H1 (cell line): ENCODE measurements around the gene OR2V2. TPM values are rescaled to one million over a fixed set of nuclear protein-coding genes. Genes with fewer than 3 reads are reported as not detected.
A peak's percentile ranks its signal among the peaks of the same experiment; 100 is the strongest.

Source experiments
- CTCF ChIA-PET: fragments of 300-600 bp; sonication (Branson Sonifier 250); formaldehyde crosslinking; loops from one replicate; lab custom pipeline; 2021; ENCODE audit not compliant: partially characterized antibody; lab: Charles Lee
- POLR2A ChIA-PET: fragments of 300-600 bp; sonication (Branson Sonifier 250); formaldehyde crosslinking; loops from one replicate; lab custom pipeline; 2021; ENCODE audit warnings: inconsistent platforms; ENCODE audit not compliant: partially characterized antibody; lab: Charles Lee
- DNase-seq, 2 experiments: peaks; one replicate each; pipeline versions ENCODE4 v3.0.0 to v3.0.0-alpha.2; 2010 to 2022; ENCODE audit warnings: low spot score in 2 of 2, low read depth in 1 of 2, mixed read lengths in 1 of 2
- FAIRE-seq: peaks from 2 replicates; lab custom pipeline; 2011; peaks lifted over from hg19 to GRCh38; lab: Jason Lieb, UNC
- H2AFZ ChIP-seq: 2 replicates; pipeline ENCODE4 v1.8.1; 2012; ENCODE audit warnings: low read length, inconsistent platforms
- H2AK5ac ChIP-seq: 2 replicates; pipeline ENCODE4 v1.6.1; 2013; ENCODE audit warnings: low read depth, low read length
- H2BK120ac ChIP-seq: replicated peaks from 2 replicates; pipeline ENCODE3; 2013; ENCODE audit warnings: low read depth, low read length, inconsistent platforms
- H2BK12ac ChIP-seq: 2 replicates; pipeline ENCODE4 v1.6.1; 2013; ENCODE audit warnings: low read depth, low read length
- H2BK15ac ChIP-seq: 2 replicates; pipeline ENCODE4 v1.6.1; 2013; ENCODE audit warnings: low read length
- H2BK20ac ChIP-seq: 2 replicates; pipeline ENCODE4 v1.6.1; 2013; ENCODE audit warnings: low read length
- H2BK5ac ChIP-seq: 2 replicates; pipeline ENCODE4 v1.6.1; 2013; ENCODE audit warnings: low read depth, low read length
- H3K14ac ChIP-seq: 2 replicates; pipeline ENCODE4 v1.6.1; 2013; ENCODE audit warnings: inconsistent platforms; ENCODE audit not compliant: insufficient read length
- H3K18ac ChIP-seq: 2 replicates; pipeline ENCODE4 v1.6.1; 2013; ENCODE audit warnings: low read length; ENCODE audit errors: extremely low read depth
- H3K23ac ChIP-seq: 2 replicates; pipeline ENCODE4 v1.6.1; 2013; ENCODE audit warnings: inconsistent platforms; ENCODE audit not compliant: insufficient read length
- H3K23me2 ChIP-seq: 2 replicates; pipeline ENCODE4 v1.6.1; 2013; ENCODE audit warnings: low read depth, low read length
- H3K27ac ChIP-seq: 2 replicates; pipeline ENCODE4 v1.6.1; 2011; ENCODE audit warnings: low read depth, low read length, inconsistent platforms
- H3K27me3 ChIP-seq, 4 experiments: replicated peaks in 1 of 4; 1 replicate in 1 of 4; 2 replicates in 3 of 4; pipeline versions ENCODE4 v1.6.1 to v1.8.1; 2011 to 2013; ENCODE audit warnings: low read length in 3 of 4, mild to moderate bottlenecking in 3 of 4, inconsistent platforms in 2 of 4, mixed read lengths in 2 of 4, moderate library complexity in 1 of 4; ENCODE audit not compliant: control insufficient read depth in 3 of 4, insufficient read depth in 3 of 4; ENCODE audit errors: extremely low read depth in 1 of 4
- H3K36me3 ChIP-seq, 4 experiments: 2 replicates each; pipeline versions ENCODE4 v1.6.1 to v1.8.1; 2011 to 2013; ENCODE audit warnings: mild to moderate bottlenecking in 4 of 4, low read length in 3 of 4, moderate library complexity in 2 of 4, control low read depth in 1 of 4, inconsistent platforms in 1 of 4; ENCODE audit not compliant: insufficient read depth in 4 of 4, control insufficient read depth in 2 of 4
- H3K4ac ChIP-seq: replicated peaks from 2 replicates; pipeline ENCODE3; 2013; ENCODE audit warnings: low read length, low read depth, mixed read lengths, inconsistent platforms; ENCODE audit not compliant: insufficient read length
- H3K4me1 ChIP-seq, 4 experiments: replicated peaks in 1 of 4; 1 replicate in 1 of 4; 2 replicates in 3 of 4; pipeline versions ENCODE4 v1.6.1 to v1.8.1; 2011 to 2013; ENCODE audit warnings: low read length in 3 of 4, inconsistent platforms in 2 of 4, mixed read lengths in 1 of 4; ENCODE audit not compliant: insufficient read depth in 4 of 4, control insufficient read depth in 3 of 4
- H3K4me2 ChIP-seq, 2 experiments: 2 replicates each; pipeline versions ENCODE4 v1.6.1 to v1.8.1; 2011 to 2013; ENCODE audit warnings: low read depth in 2 of 2, low read length in 2 of 2, control low read depth in 1 of 2, inconsistent platforms in 1 of 2, mild to moderate bottlenecking in 1 of 2; ENCODE audit not compliant: insufficient read depth in 1 of 2
- H3K4me3 ChIP-seq, 4 experiments: fragments of 200-600, 300-600 bp in 1 of 4; sonication (generic), shearing (Covaris generic), sonication (Bioruptor Twin) in 1 of 4; 2 replicates each; pipeline versions ENCODE4 v1.5.1 to v1.8.1; 2011 to 2016; ENCODE audit warnings: low read length in 4 of 4, low read depth in 3 of 4, control low read depth in 2 of 4, inconsistent platforms in 2 of 4, mild to moderate bottlenecking in 2 of 4, mixed read lengths in 1 of 4, moderate library complexity in 1 of 4; ENCODE audit not compliant: insufficient read depth in 2 of 4; ENCODE audit errors: extremely low read depth in 1 of 4
- H3K56ac ChIP-seq: replicated peaks from 2 replicates; pipeline ENCODE3; 2013; ENCODE audit warnings: low read depth, mild to moderate bottlenecking, mixed read lengths, low read length, inconsistent platforms; ENCODE audit not compliant: insufficient read length
- H3K79me1 ChIP-seq: 2 replicates; pipeline ENCODE4 v1.6.1; 2013; ENCODE audit warnings: low read depth, low read length, control low read depth
- H3K79me2 ChIP-seq, 2 experiments: 2 replicates each; pipeline versions ENCODE4 v1.6.1 to v1.8.1; 2012 to 2013; ENCODE audit warnings: low read length in 2 of 2, mild to moderate bottlenecking in 2 of 2, inconsistent platforms in 1 of 2; ENCODE audit not compliant: insufficient read depth in 2 of 2, control insufficient read depth in 1 of 2
- H3K9ac ChIP-seq, 4 experiments: replicated peaks in 1 of 4; 1 replicate in 1 of 4; 2 replicates in 3 of 4; pipeline versions ENCODE4 v1.6.1 to v1.8.1; 2011 to 2013; ENCODE audit warnings: low read depth in 3 of 4, low read length in 3 of 4, control low read depth in 2 of 4, mild to moderate bottlenecking in 2 of 4, moderate library complexity in 2 of 4, inconsistent platforms in 1 of 4; ENCODE audit errors: extremely low read depth in 1 of 4
- H3K9me3 ChIP-seq, 2 experiments: 2 replicates each; pipeline versions ENCODE4 v1.6.1 to v1.8.1; 2012 to 2013; ENCODE audit warnings: mild to moderate bottlenecking in 2 of 2, moderate library complexity in 2 of 2, control low read depth in 1 of 2, inconsistent platforms in 1 of 2, low read depth in 1 of 2, low read length in 1 of 2, mixed read lengths in 1 of 2; ENCODE audit not compliant: insufficient read depth in 2 of 2
- H4K20me1 ChIP-seq, 2 experiments: replicated peaks in 1 of 2; 2 replicates each; pipeline versions ENCODE3 to v1.8.1; 2011 to 2013; ENCODE audit warnings: inconsistent platforms in 2 of 2, low read length in 2 of 2, mild to moderate bottlenecking in 1 of 2; ENCODE audit not compliant: insufficient read depth in 2 of 2, control insufficient read depth in 1 of 2
- H4K5ac ChIP-seq: 2 replicates; pipeline ENCODE4 v1.6.1; 2013; ENCODE audit warnings: low read length, low read depth, mixed read lengths, inconsistent platforms; ENCODE audit not compliant: insufficient read length
- H4K8ac ChIP-seq: 2 replicates; pipeline ENCODE4 v1.8.0; 2013; ENCODE audit warnings: mild to moderate bottlenecking, moderate library complexity, low read length, inconsistent platforms; ENCODE audit not compliant: insufficient read depth; ENCODE audit errors: extremely low read depth
- H4K91ac ChIP-seq: replicated peaks from 2 replicates; pipeline ENCODE3; 2013; ENCODE audit warnings: low read length, mixed read lengths, inconsistent platforms; ENCODE audit not compliant: insufficient read length
- EZH2 ChIP-seq: fragments of 200-600 bp; sonication (generic); IDR thresholded peaks from 2 replicates; pipeline ENCODE4 v1.7.1; 2012; ENCODE audit warnings: low read depth, mild to moderate bottlenecking, moderate library complexity, low read length, inconsistent platforms; ENCODE audit not compliant: severe bottlenecking
- KDM5A ChIP-seq: fragments of 200-600 bp; IDR thresholded peaks from 2 replicates; pipeline ENCODE4 v1.7.1; 2012; ENCODE audit warnings: mild to moderate bottlenecking, low read length, inconsistent platforms, mixed read lengths
- SP1 ChIP-seq: IDR thresholded peaks from 2 replicates; pipeline ENCODE4 v1.6.1; 2011; ENCODE audit warnings: low read depth, low read length
- SUZ12 ChIP-seq: fragments of 200-600 bp; sonication (generic); IDR thresholded peaks from 2 replicates; pipeline ENCODE4 v1.6.1; 2012; ENCODE audit warnings: mild to moderate bottlenecking, inconsistent platforms, low read length, moderate library complexity, mixed read lengths
- WGBS, 2 experiments: shearing (Covaris generic) in 1 of 2; methylation state at CpG; one replicate each; pipeline versions ENCODE4 v1.1.6 to v1.1.7; 2013 to 2015; ENCODE audit warnings: low lambda C conversion rate in 2 of 2, mixed read lengths in 2 of 2, inconsistent platforms in 1 of 2, low coverage in 1 of 2, missing lambda C conversion rate in 1 of 2; ENCODE audit not compliant: insufficient replicate concordance in 2 of 2, insufficient coverage in 1 of 2, insufficient read length in 1 of 2; ENCODE audit errors: extremely low coverage in 1 of 2, missing lambda C conversion rate in 1 of 2; 5-methylcytosine and 5-hydroxymethylcytosine counted together
- polyA plus RNA-seq, 7 experiments: library from polyadenylated mRNA; depleted of rRNA in 3 of 7; stranded (reverse) in 5 of 7; unstranded in 2 of 7; fragments of >200 nt in 5 of 7; fragments of 200-250 nt in 2 of 7; gene quantifications; 1 replicate in 5 of 7; 2 replicates in 1 of 7; 4 replicates in 1 of 7; pipeline versions ENCODE4 v1.2.1 to v1.2.3, GENCODE V29; 2011 to 2013; ENCODE audit warnings: missing spikeins in 2 of 7, mixed read lengths in 2 of 7
- total RNA-seq: library from RNA; stranded (reverse); fragmentation: NEBNext Ultra II Directional; extraction: Animal tissue kit (Norgen Biotek cat#: 25700); gene quantifications from 2 replicates; pipeline ENCODE4 v1.2.1, GENCODE V29; 2021
- TF ChIP-seq, protein P1 (sequence below): IDR thresholded peaks from 2 replicates; pipeline ENCODE4 v1.6.1; 2011; ENCODE audit warnings: low read depth, mild to moderate bottlenecking, low read length; ENCODE audit not compliant: insufficient read depth
- TF ChIP-seq, protein P2 (sequence below), 3 experiments: IDR thresholded peaks; 1 replicate in 2 of 3; 2 replicates in 1 of 3; pipeline versions ENCODE4 v1.5.1 to v1.6.1; 2011; ENCODE audit warnings: low read length in 3 of 3, mild to moderate bottlenecking in 3 of 3, inconsistent platforms in 2 of 3, low read depth in 1 of 3, moderate library complexity in 1 of 3; ENCODE audit not compliant: insufficient read depth in 1 of 3; ENCODE audit errors: control extremely low read depth in 1 of 3

Gene OR2V2
- total and polyA plus RNA-seq, 2 of the 8 experiments (the other 6 are each of a cell fraction or from before 2014, with no cell fraction given): not detected

- ChIA-PET POLR2A (interaction anchor here (1.6 to 8.4 kb wide), 3 partner anchors 11 to 32 kb away, joined by 6 to 90 read pairs (median 85); no protein-coding TSS in a partner anchor), CTCF (interaction anchor here (0.8 to 14.5 kb wide), 5 partner anchors 8 to 77 kb away, joined by 3 to 197 read pairs (median 3); partner anchors contain the start of gene TRIM41)
- no peak overlapping the region for H4K91ac ChIP-seq
- peaks cover 32 to 72% (median 59%) of the 10 kb centered on the region in 4 experiments for H3K27me3 ChIP-seq
- no peak overlapping the region for H2BK20ac ChIP-seq
- H2BK120ac ChIP-seq: no peak overlapping the region
- peaks cover 0 to 7% (median 0%) of the 10 kb centered on the region in 4 experiments; a peak in 1 of 8 replicates for H3K36me3 ChIP-seq
- H3K9me3 ChIP-seq: no peaks in the 10 kb centered on the region
- H4K5ac ChIP-seq: no peak overlapping the region
- peak overlapping the region; percentile 93 to 99 for H3K4me2 ChIP-seq
- H3K79me1 ChIP-seq: no peaks in the 10 kb centered on the region
- no peak for DNase-seq
- H3K23ac ChIP-seq: no peak overlapping the region
- H3K4me3 ChIP-seq: peak overlapping the region; percentile 55 to 87 (median 80)
- no peak overlapping the region for H3K18ac ChIP-seq
- no peak for FAIRE-seq
- TF ChIP-seq KDM5A (no peak), SP1 (no peak), EZH2 (peak; percentile 20), SUZ12 (no peak)
- TF ChIP-seq, protein P1, sequence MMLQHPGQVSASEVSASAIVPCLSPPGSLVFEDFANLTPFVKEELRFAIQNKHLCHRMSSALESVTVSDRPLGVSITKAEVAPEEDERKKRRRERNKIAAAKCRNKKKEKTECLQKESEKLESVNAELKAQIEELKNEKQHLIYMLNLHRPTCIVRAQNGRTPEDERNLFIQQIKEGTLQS: no peak
- TF ChIP-seq, protein P2, sequence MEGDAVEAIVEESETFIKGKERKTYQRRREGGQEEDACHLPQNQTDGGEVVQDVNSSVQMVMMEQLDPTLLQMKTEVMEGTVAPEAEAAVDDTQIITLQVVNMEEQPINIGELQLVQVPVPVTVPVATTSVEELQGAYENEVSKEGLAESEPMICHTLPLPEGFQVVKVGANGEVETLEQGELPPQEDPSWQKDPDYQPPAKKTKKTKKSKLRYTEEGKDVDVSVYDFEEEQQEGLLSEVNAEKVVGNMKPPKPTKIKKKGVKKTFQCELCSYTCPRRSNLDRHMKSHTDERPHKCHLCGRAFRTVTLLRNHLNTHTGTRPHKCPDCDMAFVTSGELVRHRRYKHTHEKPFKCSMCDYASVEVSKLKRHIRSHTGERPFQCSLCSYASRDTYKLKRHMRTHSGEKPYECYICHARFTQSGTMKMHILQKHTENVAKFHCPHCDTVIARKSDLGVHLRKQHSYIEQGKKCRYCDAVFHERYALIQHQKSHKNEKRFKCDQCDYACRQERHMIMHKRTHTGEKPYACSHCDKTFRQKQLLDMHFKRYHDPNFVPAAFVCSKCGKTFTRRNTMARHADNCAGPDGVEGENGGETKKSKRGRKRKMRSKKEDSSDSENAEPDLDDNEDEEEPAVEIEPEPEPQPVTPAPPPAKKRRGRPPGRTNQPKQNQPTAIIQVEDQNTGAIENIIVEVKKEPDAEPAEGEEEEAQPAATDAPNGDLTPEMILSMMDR (IDR thresholded peaks at IDR 0.05; ENCODE audit: control extremely low read depth in 1 of 3, insufficient read depth in 1 of 3, low read depth in 1 of 3, low read length in 3 of 3): no peak
- H3K4ac ChIP-seq: no peak overlapping the region
- H2AK5ac ChIP-seq: no peak overlapping the region
- H4K20me1 ChIP-seq: peaks cover 2 to 3% of the 10 kb centered on the region in 2 experiments
- H3K56ac ChIP-seq: no peak overlapping the region
- 24% methylated on average over 11 of the region's 17 CpGs; no CpG with 5 or more reads in 1 of the 2 experiments for WGBS, 2 experiments
- peaks cover 24% of the 10 kb centered on the region for H3K23me2 ChIP-seq
- no peak overlapping the region for H3K9ac ChIP-seq
- H3K4me1 ChIP-seq: peaks cover under 1 to 20% (median 11%) of the 10 kb centered on the region in 4 experiments
- no peak overlapping the region for H2BK12ac ChIP-seq
- no peak overlapping the region for H3K27ac ChIP-seq
- no peaks in the 10 kb centered on the region for H3K79me2 ChIP-seq
- no peak overlapping the region for H2AFZ ChIP-seq
- no peak overlapping the region for H4K8ac ChIP-seq
- H2BK15ac ChIP-seq: no peak overlapping the region
- no peak overlapping the region for H2BK5ac ChIP-seq
- H3K14ac ChIP-seq: no peak overlapping the region
Measured at GRCh38 chr5:181203777-181204112, 56.4 kb downstream of the OR2V2 start.
